ENCODE results near the gene ZNF133. TPM values are rescaled to one million over a fixed set of nuclear protein-coding genes. Genes with fewer than 3 reads are reported as not detected.
"Not testable (repeated sequence)": the region's sequence is repeated elsewhere in the genome, so short reads cannot be mapped to it uniquely, and the experiment has no call there.

The ZNF133 gene
- total RNA-seq (2022) (25.3 and 30.4 TPM in 2 replicates), Bru-seq, nascent RNA (percentile 87 among the genes with signal in this experiment), BruChase-seq, experiment 1, labeled RNA remaining after a 6-hour chase (percentile 75 among the genes with signal in this experiment), BruChase-seq, experiment 2, labeled RNA remaining after a 2-hour chase (percentile 96 among the genes with signal in this experiment)
- long read RNA-seq, partial matches to known transcripts = 2 of 19 reads
- long read RNA-seq, other reads (novel, unspliced or antisense) = 15 of 19 reads

DNA sequence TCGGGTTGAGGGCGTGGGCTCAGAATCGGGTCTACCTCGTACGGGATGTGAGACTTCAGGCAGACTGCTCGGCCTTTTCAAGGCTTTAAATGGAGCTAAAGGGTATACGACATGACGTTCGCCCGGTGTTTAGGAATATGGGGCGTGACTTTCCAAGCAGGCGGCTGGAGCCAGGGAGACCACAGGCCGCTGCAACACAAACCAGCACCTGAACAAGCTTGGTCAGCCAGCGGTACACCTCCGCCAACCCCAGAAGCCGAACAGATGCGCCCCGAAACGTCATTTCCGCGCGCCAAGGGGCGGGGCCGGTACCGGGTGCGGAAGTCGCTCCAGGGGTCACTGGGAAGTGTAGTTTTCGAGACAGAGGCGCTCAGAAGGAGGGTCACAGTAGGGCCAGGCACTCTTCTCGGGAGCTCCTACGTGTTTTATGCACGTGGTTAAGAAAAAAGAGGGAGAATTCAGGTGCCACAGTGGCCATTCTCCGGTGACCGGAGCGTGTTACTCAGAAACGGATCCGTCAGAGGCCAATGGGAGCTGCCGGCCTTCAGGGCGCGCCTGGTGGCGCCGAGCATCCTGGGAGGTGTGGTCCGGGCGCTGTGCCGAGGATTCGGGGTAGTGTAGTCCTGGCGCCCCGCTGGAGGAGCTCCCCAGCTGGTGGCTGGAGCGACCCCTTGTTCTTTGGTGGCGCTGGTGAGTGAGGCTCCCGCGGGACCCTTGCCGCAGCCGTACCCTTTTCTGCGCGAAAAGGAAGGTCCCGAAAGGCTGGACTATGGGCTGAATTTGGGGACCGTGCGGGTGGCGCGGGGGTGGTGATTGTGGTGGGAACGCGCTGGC, at the start of gene ZNF133:
TSS of gene ZNF133 (plus strand) at position 613 of the 834 bp plus-strand sequence. CDS start 17,160 bp downstream, outside the sequence.
- POLR2A ChIA-PET = interaction anchor here (0.5 to 4.5 kb wide), 53 partner anchors 9 to 1689 kb away, joined by 3 to 59 read pairs (median 4); partner anchors contain the start of genes DZANK1, KAT14, MGME1 and OVOL2
- TF ChIP-seq CTCF (IDR thresholded peaks at IDR 0.05; ENCODE audit: unreplicated experiment) = no peak
- intact Hi-C loops (cut with micrococcal nuclease) = loop anchor here (10.0 kb wide), 1 partner anchor 603 kb away; the partner anchor contains the start of gene RRBP1

DNA sequence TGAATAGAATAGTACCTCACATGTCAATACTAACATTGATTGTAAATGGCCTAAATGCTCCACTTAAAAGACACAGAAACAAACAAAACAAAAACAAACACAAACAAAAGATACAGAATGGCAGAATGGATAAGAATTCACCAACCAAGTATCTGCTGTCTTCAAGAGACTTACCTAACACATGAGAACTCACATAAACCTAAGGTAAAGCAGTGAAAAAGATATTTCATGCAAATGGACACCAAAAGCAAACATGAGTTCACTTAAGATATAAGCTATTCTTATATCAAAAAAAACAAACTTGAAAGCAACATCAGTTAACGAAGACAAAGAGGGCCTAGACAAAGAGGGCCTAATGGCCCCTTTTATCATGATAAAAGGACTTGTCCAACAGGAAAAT, 47.3 kb upstream of the ZNF133 start:
- H3K36me3 Mint-ChIP-seq (ENCODE audit: insufficient read depth, unreplicated experiment) = peaks cover 6% of the 10 kb centered on the region
- POLR2A ChIA-PET = interaction anchor here (0.7 to 1.0 kb wide), 3 partner anchors 16 to 1556 kb away, joined by 3 read pairs; no protein-coding TSS in a partner anchor
- TF ChIP-seq CTCF (IDR thresholded peaks at IDR 0.05; ENCODE audit: unreplicated experiment) = no peak
- no peaks in the 10 kb centered on the region for H3K4me1 Mint-ChIP-seq (ENCODE audit: insufficient read depth, unreplicated experiment)
- DNase-seq (ENCODE audit: unreplicated experiment) = no peak
- intact Hi-C loops (cut with micrococcal nuclease) = loop anchor here (5.0 kb wide), 1 partner anchor 39 kb away; no protein-coding TSS in a partner anchor
- no TSS peak for BruUV-seq (replicated peaks)
- H3K9me3 Mint-ChIP-seq (ENCODE audit: unreplicated experiment) = no peaks in the 10 kb centered on the region
- CTCF ChIA-PET = interaction anchor here (0.7 to 1.4 kb wide), 3 partner anchors 13 to 18 kb away, joined by 3 to 7 read pairs (median 3); no protein-coding TSS in a partner anchor
- no peak overlapping the region for H3K27ac Mint-ChIP-seq (ENCODE audit: low read depth, unreplicated experiment)
- no peaks in the 10 kb centered on the region for H3K27me3 Mint-ChIP-seq (ENCODE audit: insufficient read depth, unreplicated experiment)
- no peak overlapping the region for H3K4me3 Mint-ChIP-seq (ENCODE audit: unreplicated experiment)

More for the DNA sequence above, at the start of gene ZNF133:
- peak; percentile 94 for DNase-seq (ENCODE audit: unreplicated experiment)
- CTCF ChIA-PET = interaction anchor here (0.6 to 3.8 kb wide), 12 partner anchors 10 to 1372 kb away, joined by 3 to 32 read pairs (median 4); partner anchors contain the start of genes KAT14 and PET117
- H3K9me3 Mint-ChIP-seq (ENCODE audit: unreplicated experiment) = peaks cover 17% of the 10 kb centered on the region
- peaks cover 25% of the 10 kb centered on the region for H3K36me3 Mint-ChIP-seq (ENCODE audit: insufficient read depth, unreplicated experiment)
- peaks cover 35% of the 10 kb centered on the region for H3K4me1 Mint-ChIP-seq (ENCODE audit: insufficient read depth, unreplicated experiment)
- H3K27ac Mint-ChIP-seq (ENCODE audit: low read depth, unreplicated experiment) = peak within 1 kb of the TSS; percentile 98
- H3K27me3 Mint-ChIP-seq (ENCODE audit: insufficient read depth, unreplicated experiment) = no peaks in the 10 kb centered on the region
- peak within 1 kb of the TSS; percentile 100 for H3K4me3 Mint-ChIP-seq (ENCODE audit: unreplicated experiment)
- BruUV-seq (replicated peaks) = no TSS peak

- intact Hi-C loops (cut with micrococcal nuclease) = loop anchor here (5.0 kb wide), 1 partner anchor 42 kb away; no protein-coding TSS in a partner anchor
These were observed 44.5 kb upstream of the ZNF133 start for GRCh38 chr20:18243802-18244201.

DNA sequence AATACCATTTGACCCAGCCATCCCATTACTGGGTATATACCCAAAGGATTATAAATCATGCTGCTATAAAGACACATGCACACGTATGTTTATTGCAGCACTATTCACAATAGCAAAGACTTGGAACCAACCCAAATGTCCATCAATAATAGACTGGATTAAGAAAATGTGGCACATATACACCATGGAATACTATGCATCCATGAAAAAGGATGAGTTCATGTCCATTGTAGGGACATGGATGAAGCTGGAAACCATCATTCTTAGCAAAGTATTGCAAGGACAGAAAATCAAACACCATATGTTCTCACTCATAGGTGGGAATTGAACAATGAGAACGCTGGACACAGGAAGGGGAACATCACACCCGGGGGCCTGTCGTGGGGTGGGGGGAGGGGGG, 39.8 kb upstream of the ZNF133 start:
- H3K9me3 Mint-ChIP-seq (ENCODE audit: unreplicated experiment); BruUV-seq (replicated peaks); H3K4me3 Mint-ChIP-seq (ENCODE audit: unreplicated experiment); intact Hi-C loops (cut with micrococcal nuclease); POLR2A ChIA-PET; DNase-seq (ENCODE audit: unreplicated experiment); H3K27me3 Mint-ChIP-seq (ENCODE audit: insufficient read depth, unreplicated experiment); H3K27ac Mint-ChIP-seq (ENCODE audit: low read depth, unreplicated experiment): not testable (repeated sequence)
- Mint-ChIP-seq H3K36me3 (ENCODE audit: insufficient read depth, unreplicated experiment) (peaks cover 12% of the 10 kb centered on the region), H3K4me1 (ENCODE audit: insufficient read depth, unreplicated experiment) (peaks cover 20% of the 10 kb centered on the region)
- CTCF ChIA-PET = interaction anchor here (0.7 kb wide), 1 partner anchor 40 kb away, joined by 3 read pairs; the partner anchor contains the start of gene ZNF133

More at GRCh38 chr20:18243802-18244201, 44.5 kb upstream of the ZNF133 start:
- POLR2A ChIA-PET = interaction anchor here (1.6 kb wide), 1 partner anchor 8 kb away, joined by 7 read pairs; no protein-coding TSS in a partner anchor
- Mint-ChIP-seq H3K4me3 (ENCODE audit: unreplicated experiment) (no peak overlapping the region), H3K27ac (ENCODE audit: low read depth, unreplicated experiment) (no peak overlapping the region), H3K9me3 (ENCODE audit: unreplicated experiment) (no peaks in the 10 kb centered on the region), H3K36me3 (ENCODE audit: insufficient read depth, unreplicated experiment) (peaks cover 6% of the 10 kb centered on the region), H3K27me3 (ENCODE audit: insufficient read depth, unreplicated experiment) (no peaks in the 10 kb centered on the region), H3K4me1 (ENCODE audit: insufficient read depth, unreplicated experiment) (no peaks in the 10 kb centered on the region)
- BruUV-seq (replicated peaks) = no TSS peak
- CTCF ChIA-PET = interaction anchor here (0.7 kb wide), 1 partner anchor 8 kb away, joined by 3 read pairs; no protein-coding TSS in a partner anchor
- DNase-seq (ENCODE audit: unreplicated experiment) = no peak
- no peak for TF ChIP-seq CTCF (IDR thresholded peaks at IDR 0.05; ENCODE audit: unreplicated experiment)
